Aorta (tissue), 5 donors: ENCODE measurements around the gene TTC39C. TPM values are rescaled to one million over a fixed set of nuclear protein-coding genes. Genes with fewer than 3 reads are reported as not detected.

Experiments
- ATAC-seq: fragments of 200-7000 bp; cut with Tn5 transposase; one replicate; pipeline ENCODE4 v1.9.1; 2022; ENCODE audit warnings: moderate library complexity; ENCODE audit not compliant: low FRiP score
- DNase-seq, 2 donors: peaks; one replicate each; pipeline ENCODE4 v3.0.0-alpha.2; 2020
- H3K27ac ChIP-seq, 2 donors: one replicate each; pipeline ENCODE4 v1.5.1; 2013; ENCODE audit warnings: low read length in 2 of 2, mild to moderate bottlenecking in 2 of 2, moderate library complexity in 2 of 2, control low read depth in 1 of 2, inconsistent platforms in 1 of 2, low read depth in 1 of 2
- H3K27me3 ChIP-seq, 2 donors: one replicate each; pipeline ENCODE4 v1.6.1; 2013; ENCODE audit warnings: control low read depth in 1 of 2, low read length in 1 of 2, mild to moderate bottlenecking in 1 of 2, moderate library complexity in 1 of 2; ENCODE audit not compliant: insufficient read depth in 2 of 2, control insufficient read depth in 1 of 2
- H3K36me3 ChIP-seq, 2 donors: one replicate each; pipeline ENCODE4 v1.6.1; 2013; ENCODE audit warnings: control low read depth in 1 of 2, low read length in 1 of 2, mild to moderate bottlenecking in 1 of 2; ENCODE audit not compliant: insufficient read depth in 2 of 2, control insufficient read depth in 1 of 2
- H3K4me1 ChIP-seq, 2 donors: one replicate each; pipeline ENCODE4 v1.6.1; 2013; ENCODE audit warnings: low read length in 2 of 2, control low read depth in 1 of 2, mild to moderate bottlenecking in 1 of 2, moderate library complexity in 1 of 2; ENCODE audit not compliant: insufficient read depth in 2 of 2, control insufficient read depth in 1 of 2
- H3K4me3 ChIP-seq, 2 donors: one replicate each; pipeline ENCODE4 v1.5.1; 2013; ENCODE audit warnings: low read length in 2 of 2, control low read depth in 1 of 2, mild to moderate bottlenecking in 1 of 2
- H3K9me3 ChIP-seq: one replicate; pipeline ENCODE4 v1.6.1; 2013; ENCODE audit warnings: mild to moderate bottlenecking, low read length; ENCODE audit not compliant: control insufficient read depth
- WGBS, 2 donors: extraction: QIAGEN DNeasy Blood & Tissue Kit; methylation state at CpG; one replicate each; pipeline ENCODE4 v1.1.7; 2013; 5-methylcytosine and 5-hydroxymethylcytosine counted together
- intact Hi-C, 2 donors: fragments of 100-400 bp; cut with DNase I; formaldehyde crosslinking; loops; one replicate each; pipeline versions ENCODE4 v1.14.2 to v1.15.0; 2022
- polyA plus RNA-seq, 2 donors: library from polyadenylated mRNA; stranded (reverse); fragments of 200-250 nt; gene quantifications; one replicate each; pipeline ENCODE4 v1.2.3, GENCODE V29; 2013
- total RNA-seq, 2 donors: library from RNA; stranded (reverse); fragmentation: NEBNext Ultra II Directional; extraction: Animal tissue kit (Norgen Biotek cat#: 25700); gene quantifications; one replicate each; pipeline ENCODE4 v1.2.1, GENCODE V29; 2021
- donor health status: healthy with polysubstance abuse.
- donor health status: Bipolar disorder and iron deficiency.
- donor health status: DM: no; HTN: no; CAD: no.
- donor health status: DM: no; HTN: no; CAD: no.
- donor health status: DM: yes; HTN: yes; CAD: no.

TTC39C gene
- total and polyA plus RNA-seq, 4 donors, result 2.3 to 21.2 (median 14.1) TPM

DNA sequence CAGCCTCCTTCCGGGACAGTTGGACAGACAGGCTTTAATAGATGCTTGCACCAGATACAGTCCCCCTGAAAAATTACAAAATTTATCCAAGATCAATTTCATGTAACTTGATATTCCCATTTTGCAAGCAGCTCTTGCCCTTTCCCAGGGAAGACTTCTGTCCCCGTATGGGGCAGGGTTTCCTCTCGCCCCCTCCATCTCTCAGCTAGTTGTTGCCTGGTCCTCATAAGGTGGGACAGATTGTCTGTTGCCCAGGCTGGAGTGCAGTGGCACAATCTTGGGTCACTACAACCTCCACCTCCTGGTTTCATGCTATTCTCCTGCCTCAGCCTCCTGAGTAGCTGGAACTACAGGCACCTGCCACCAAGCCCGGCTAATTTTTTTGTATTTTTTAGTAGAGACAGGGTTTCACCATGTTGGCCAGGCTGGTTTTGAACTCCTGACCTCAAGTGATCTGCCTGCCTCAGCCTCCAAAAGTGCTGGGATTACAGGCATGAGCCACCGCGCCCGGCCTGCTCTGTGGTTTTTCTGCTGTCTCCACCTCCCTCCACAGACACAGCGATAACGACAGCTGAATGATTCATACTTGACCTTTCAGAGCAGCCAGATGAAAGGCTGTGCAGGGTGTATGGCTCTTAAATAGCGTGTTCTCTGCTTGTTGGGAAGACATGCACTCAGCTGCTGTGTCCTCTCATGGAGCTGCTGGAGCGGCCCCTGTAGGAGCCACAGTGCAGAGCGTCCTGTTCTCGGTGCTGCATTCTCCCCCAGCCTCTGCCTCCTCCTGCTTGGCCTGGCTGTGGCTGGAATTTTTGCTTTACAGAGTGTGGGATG is 61.4 kb downstream of the TTC39C start:
- peak; percentile 95 for ATAC-seq
- H3K4me1 ChIP-seq, result no peaks in the 10 kb centered on the region
- H3K9me3 ChIP-seq, result no peaks in the 10 kb centered on the region
- no peaks in the 10 kb centered on the region for H3K36me3 ChIP-seq
- H3K4me3 ChIP-seq, result no peak overlapping the region
- DNase-seq, result peak; percentile 81 to 86
- H3K27me3 ChIP-seq, result no peaks in the 10 kb centered on the region
- H3K27ac ChIP-seq, result no peak overlapping the region
- intact Hi-C loops, result loop anchor here in 1 of 2 donors (2.0 kb wide), 1 partner anchor 61 kb away; the partner anchor contains the start of gene TTC39C
- 37 to 53% methylated on average over 13 of the region's 13 CpGs for WGBS, 2 donors

GRCh38 chr18:24076950-24077349 is 62.4 kb downstream of the TTC39C start:
- H3K9me3 ChIP-seq, result no peaks in the 10 kb centered on the region
- no peak for DNase-seq
- no peak overlapping the region for H3K27ac ChIP-seq
- intact Hi-C loops, result loop anchor here in 1 of 2 donors (2.0 kb wide), 1 partner anchor 62 kb away; the partner anchor contains the start of gene TTC39C
- H3K4me3 ChIP-seq, result no peak overlapping the region
- no peak for ATAC-seq
- H3K4me1 ChIP-seq, result no peaks in the 10 kb centered on the region
- WGBS, 2 donors, result 88 to 91% methylated on average over 10 of the region's 10 CpGs
- H3K27me3 ChIP-seq, result no peaks in the 10 kb centered on the region
- H3K36me3 ChIP-seq, result no peaks in the 10 kb centered on the region

DNA sequence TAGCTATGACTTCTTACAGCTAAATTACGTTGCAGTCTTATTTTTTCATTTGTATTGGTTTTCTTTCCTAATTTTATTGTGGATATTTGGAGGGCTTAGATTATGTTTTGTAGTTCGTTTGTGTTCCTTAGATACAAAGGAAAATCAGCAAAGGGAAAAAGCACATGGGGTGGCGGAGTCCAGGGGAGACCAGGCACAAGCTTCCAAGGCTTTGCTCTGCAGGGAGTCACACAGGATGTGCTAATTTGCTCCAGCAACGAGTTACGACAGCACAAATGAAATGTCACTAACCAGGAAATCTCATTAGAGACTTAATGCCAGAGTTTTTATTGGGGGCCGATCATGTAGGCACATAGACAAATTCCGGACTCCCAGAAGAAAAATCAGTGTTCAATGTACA is 63.8 kb downstream of the TTC39C start:
- Histone ChIP-seq H3K4me1 (no peaks in the 10 kb centered on the region), H3K9me3 (no peaks in the 10 kb centered on the region), H3K36me3 (no peaks in the 10 kb centered on the region), H3K27me3 (no peaks in the 10 kb centered on the region), H3K4me3 (no peak overlapping the region), H3K27ac (no peak overlapping the region)
- intact Hi-C loops, result no loop called here
- ATAC-seq (no peak), DNase-seq (no peak)
- 76 to 81% methylated on average over 7 of the region's 7 CpGs for WGBS, 2 donors

DNA sequence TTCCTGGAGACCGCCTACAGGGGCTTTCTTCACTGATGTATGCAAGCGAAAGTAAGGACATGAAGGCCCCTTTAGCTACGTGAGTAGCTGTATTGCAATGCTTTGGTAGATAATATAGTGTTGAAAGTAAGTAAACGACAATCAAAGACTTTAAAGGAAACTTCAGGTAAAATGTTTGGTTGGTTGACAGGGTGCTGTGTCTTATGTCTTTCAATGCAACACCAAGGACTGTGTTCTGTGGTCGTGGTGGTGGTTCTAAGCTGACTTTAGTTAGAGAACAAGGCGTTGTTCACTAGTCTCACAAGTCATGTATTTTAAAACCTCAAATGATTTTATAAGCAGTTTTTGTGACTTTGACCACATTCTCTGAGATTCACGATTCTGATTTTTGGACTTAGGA is 66.3 kb downstream of the TTC39C start:
- Histone ChIP-seq H3K9me3 (no peaks in the 10 kb centered on the region), H3K4me3 (no peak overlapping the region), H3K27ac (no peak overlapping the region), H3K27me3 (no peaks in the 10 kb centered on the region), H3K4me1 (no peaks in the 10 kb centered on the region), H3K36me3 (no peaks in the 10 kb centered on the region)
- ATAC-seq (no peak), DNase-seq (no peak)
- intact Hi-C loops, result no loop called here
- 93% methylated on average over 7 of the region's 7 CpGs for WGBS, 2 donors

DNA sequence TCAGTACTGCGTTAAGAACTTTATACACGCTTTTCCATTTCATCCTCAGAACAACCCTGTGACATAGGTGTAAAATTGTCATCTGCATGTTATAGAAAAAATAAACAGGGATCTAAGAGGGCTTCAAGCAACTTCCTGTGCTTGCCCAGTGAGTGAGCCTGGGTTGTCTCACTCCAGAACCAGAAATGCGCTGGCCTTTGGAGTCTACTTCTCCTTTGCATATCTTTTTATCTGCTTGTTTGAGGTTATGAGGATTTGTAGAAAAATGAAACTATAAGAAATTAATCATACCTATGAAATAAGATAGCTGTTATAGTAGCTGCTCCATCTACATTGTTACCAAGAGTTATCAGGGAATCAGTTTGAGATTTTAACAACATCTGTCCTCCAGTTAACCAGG is 69.0 kb downstream of the TTC39C start:
- H3K27ac ChIP-seq, result no peak overlapping the region
- ATAC-seq (no peak), DNase-seq (no peak)
- intact Hi-C loops, result no loop called here
- 82 to 84% methylated on average over 3 of the region's 3 CpGs for whole genome bisulfite sequencing, 2 donors
- no peaks in the 10 kb centered on the region for H3K4me1 ChIP-seq
- H3K36me3 ChIP-seq, result no peaks in the 10 kb centered on the region
- no peaks in the 10 kb centered on the region for H3K9me3 ChIP-seq
- no peaks in the 10 kb centered on the region for H3K27me3 ChIP-seq
- no peak overlapping the region for H3K4me3 ChIP-seq

GRCh38 chr18:24086082-24086481 is 71.5 kb downstream of the TTC39C start:
- Histone ChIP-seq H3K36me3 (peaks cover 0 to 2% of the 10 kb centered on the region in 2 donors), H3K4me3 (no peak overlapping the region), H3K27me3 (no peaks in the 10 kb centered on the region), H3K27ac (no peak overlapping the region), H3K4me1 (no peaks in the 10 kb centered on the region), H3K9me3 (no peaks in the 10 kb centered on the region)
- no peak for ATAC-seq
- WGBS, 2 donors, result 73 to 74% methylated on average over 5 of the region's 5 CpGs
- no peak for DNase-seq
- intact Hi-C loops, result no loop called here

DNA sequence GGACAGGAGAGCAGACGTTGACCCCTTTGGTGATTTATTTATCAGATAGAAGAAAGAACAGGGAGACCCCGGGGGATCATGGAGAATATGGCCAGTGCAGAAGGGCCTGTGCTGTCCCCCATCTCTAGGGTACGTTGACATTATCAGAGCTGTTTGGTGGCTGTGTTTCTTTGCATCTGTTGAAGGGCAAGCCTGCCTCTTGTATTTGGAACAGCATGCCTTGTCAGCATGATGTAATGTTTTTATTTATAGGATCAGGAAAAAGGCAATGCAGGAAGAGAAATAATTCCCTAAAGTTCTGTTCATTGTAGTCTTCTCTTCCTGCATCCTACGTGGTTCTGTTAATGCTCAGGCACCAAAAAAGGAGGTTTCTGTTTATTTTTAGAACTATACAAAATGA is 74.5 kb downstream of the TTC39C start:
- DNase-seq (no peak), ATAC-seq (no peak)
- 33 to 37% methylated on average over 4 of the region's 4 CpGs for WGBS, 2 donors
- Histone ChIP-seq H3K27ac (no peak overlapping the region), H3K9me3 (no peaks in the 10 kb centered on the region), H3K36me3 (peaks cover 0 to 2% of the 10 kb centered on the region in 2 donors), H3K4me3 (no peak overlapping the region), H3K27me3 (no peaks in the 10 kb centered on the region), H3K4me1 (no peaks in the 10 kb centered on the region)
- intact Hi-C loops, result no loop called here

- H3K27ac ChIP-seq, result no peak overlapping the region
- H3K4me1 ChIP-seq, result no peaks in the 10 kb centered on the region
- intact Hi-C loops, result no loop called here
- no peak for ATAC-seq
- peaks cover 0 to 2% of the 10 kb centered on the region in 2 donors for H3K36me3 ChIP-seq
- H3K27me3 ChIP-seq, result no peaks in the 10 kb centered on the region
- H3K9me3 ChIP-seq, result no peaks in the 10 kb centered on the region
- 75 to 76% methylated on average over 4 of the region's 4 CpGs for WGBS, 2 donors
- H3K4me3 ChIP-seq, result no peak overlapping the region
- no peak for DNase-seq
These were observed 75.2 kb downstream of the TTC39C start for GRCh38 chr18:24089515-24090337.
